H1 (cell line): ENCODE data around the gene CLIC3. TPM values are rescaled to one million over a fixed set of nuclear protein-coding genes. Genes with fewer than 3 reads are reported as not detected.

ENCODE experiments used
- CTCF ChIA-PET: fragments of 300-600 bp; sonication (Branson Sonifier 250); formaldehyde crosslinking; loops from one replicate; lab custom pipeline; 2021; ENCODE audit not compliant: partially characterized antibody; lab: Charles Lee
- POLR2A ChIA-PET: fragments of 300-600 bp; sonication (Branson Sonifier 250); formaldehyde crosslinking; loops from one replicate; lab custom pipeline; 2021; ENCODE audit warnings: inconsistent platforms; ENCODE audit not compliant: partially characterized antibody; lab: Charles Lee
- DNase-seq, 2 experiments: peaks; one replicate each; pipeline versions ENCODE4 v3.0.0 to v3.0.0-alpha.2; 2010 to 2022; ENCODE audit warnings: low spot score in 2 of 2, low read depth in 1 of 2, mixed read lengths in 1 of 2
- FAIRE-seq: peaks from 2 replicates; lab custom pipeline; 2011; peaks lifted over from hg19 to GRCh38; lab: Jason Lieb, UNC
- H2AFZ ChIP-seq: 2 replicates; pipeline ENCODE4 v1.8.1; 2012; ENCODE audit warnings: low read length, inconsistent platforms
- H2AK5ac ChIP-seq: 2 replicates; pipeline ENCODE4 v1.6.1; 2013; ENCODE audit warnings: low read depth, low read length
- H2BK120ac ChIP-seq: replicated peaks from 2 replicates; pipeline ENCODE3; 2013; ENCODE audit warnings: low read depth, low read length, inconsistent platforms
- H2BK12ac ChIP-seq: 2 replicates; pipeline ENCODE4 v1.6.1; 2013; ENCODE audit warnings: low read depth, low read length
- H2BK15ac ChIP-seq: 2 replicates; pipeline ENCODE4 v1.6.1; 2013; ENCODE audit warnings: low read length
- H2BK20ac ChIP-seq: 2 replicates; pipeline ENCODE4 v1.6.1; 2013; ENCODE audit warnings: low read length
- H2BK5ac ChIP-seq: 2 replicates; pipeline ENCODE4 v1.6.1; 2013; ENCODE audit warnings: low read depth, low read length
- H3K14ac ChIP-seq: 2 replicates; pipeline ENCODE4 v1.6.1; 2013; ENCODE audit warnings: inconsistent platforms; ENCODE audit not compliant: insufficient read length
- H3K18ac ChIP-seq: 2 replicates; pipeline ENCODE4 v1.6.1; 2013; ENCODE audit warnings: low read length; ENCODE audit errors: extremely low read depth
- H3K23ac ChIP-seq: 2 replicates; pipeline ENCODE4 v1.6.1; 2013; ENCODE audit warnings: inconsistent platforms; ENCODE audit not compliant: insufficient read length
- H3K23me2 ChIP-seq: 2 replicates; pipeline ENCODE4 v1.6.1; 2013; ENCODE audit warnings: low read depth, low read length
- H3K27ac ChIP-seq: 2 replicates; pipeline ENCODE4 v1.6.1; 2011; ENCODE audit warnings: low read depth, low read length, inconsistent platforms
- H3K27me3 ChIP-seq, 4 experiments: replicated peaks in 1 of 4; 1 replicate in 1 of 4; 2 replicates in 3 of 4; pipeline versions ENCODE4 v1.6.1 to v1.8.1; 2011 to 2013; ENCODE audit warnings: low read length in 3 of 4, mild to moderate bottlenecking in 3 of 4, inconsistent platforms in 2 of 4, mixed read lengths in 2 of 4, moderate library complexity in 1 of 4; ENCODE audit not compliant: control insufficient read depth in 3 of 4, insufficient read depth in 3 of 4; ENCODE audit errors: extremely low read depth in 1 of 4
- H3K36me3 ChIP-seq, 4 experiments: 2 replicates each; pipeline versions ENCODE4 v1.6.1 to v1.8.1; 2011 to 2013; ENCODE audit warnings: mild to moderate bottlenecking in 4 of 4, low read length in 3 of 4, moderate library complexity in 2 of 4, control low read depth in 1 of 4, inconsistent platforms in 1 of 4; ENCODE audit not compliant: insufficient read depth in 4 of 4, control insufficient read depth in 2 of 4
- H3K4ac ChIP-seq: replicated peaks from 2 replicates; pipeline ENCODE3; 2013; ENCODE audit warnings: low read length, low read depth, mixed read lengths, inconsistent platforms; ENCODE audit not compliant: insufficient read length
- H3K4me1 ChIP-seq, 4 experiments: replicated peaks in 1 of 4; 1 replicate in 1 of 4; 2 replicates in 3 of 4; pipeline versions ENCODE4 v1.6.1 to v1.8.1; 2011 to 2013; ENCODE audit warnings: low read length in 3 of 4, inconsistent platforms in 2 of 4, mixed read lengths in 1 of 4; ENCODE audit not compliant: insufficient read depth in 4 of 4, control insufficient read depth in 3 of 4
- H3K4me2 ChIP-seq, 2 experiments: 2 replicates each; pipeline versions ENCODE4 v1.6.1 to v1.8.1; 2011 to 2013; ENCODE audit warnings: low read depth in 2 of 2, low read length in 2 of 2, control low read depth in 1 of 2, inconsistent platforms in 1 of 2, mild to moderate bottlenecking in 1 of 2; ENCODE audit not compliant: insufficient read depth in 1 of 2
- H3K4me3 ChIP-seq, 4 experiments: fragments of 200-600, 300-600 bp in 1 of 4; sonication (generic), shearing (Covaris generic), sonication (Bioruptor Twin) in 1 of 4; 2 replicates each; pipeline versions ENCODE4 v1.5.1 to v1.8.1; 2011 to 2016; ENCODE audit warnings: low read length in 4 of 4, low read depth in 3 of 4, control low read depth in 2 of 4, inconsistent platforms in 2 of 4, mild to moderate bottlenecking in 2 of 4, mixed read lengths in 1 of 4, moderate library complexity in 1 of 4; ENCODE audit not compliant: insufficient read depth in 2 of 4; ENCODE audit errors: extremely low read depth in 1 of 4
- H3K56ac ChIP-seq: replicated peaks from 2 replicates; pipeline ENCODE3; 2013; ENCODE audit warnings: low read depth, mild to moderate bottlenecking, mixed read lengths, low read length, inconsistent platforms; ENCODE audit not compliant: insufficient read length
- H3K79me1 ChIP-seq: 2 replicates; pipeline ENCODE4 v1.6.1; 2013; ENCODE audit warnings: low read depth, low read length, control low read depth
- H3K79me2 ChIP-seq, 2 experiments: 2 replicates each; pipeline versions ENCODE4 v1.6.1 to v1.8.1; 2012 to 2013; ENCODE audit warnings: low read length in 2 of 2, mild to moderate bottlenecking in 2 of 2, inconsistent platforms in 1 of 2; ENCODE audit not compliant: insufficient read depth in 2 of 2, control insufficient read depth in 1 of 2
- H3K9ac ChIP-seq, 4 experiments: replicated peaks in 1 of 4; 1 replicate in 1 of 4; 2 replicates in 3 of 4; pipeline versions ENCODE4 v1.6.1 to v1.8.1; 2011 to 2013; ENCODE audit warnings: low read depth in 3 of 4, low read length in 3 of 4, control low read depth in 2 of 4, mild to moderate bottlenecking in 2 of 4, moderate library complexity in 2 of 4, inconsistent platforms in 1 of 4; ENCODE audit errors: extremely low read depth in 1 of 4
- H3K9me3 ChIP-seq, 2 experiments: 2 replicates each; pipeline versions ENCODE4 v1.6.1 to v1.8.1; 2012 to 2013; ENCODE audit warnings: mild to moderate bottlenecking in 2 of 2, moderate library complexity in 2 of 2, control low read depth in 1 of 2, inconsistent platforms in 1 of 2, low read depth in 1 of 2, low read length in 1 of 2, mixed read lengths in 1 of 2; ENCODE audit not compliant: insufficient read depth in 2 of 2
- H4K20me1 ChIP-seq, 2 experiments: replicated peaks in 1 of 2; 2 replicates each; pipeline versions ENCODE3 to v1.8.1; 2011 to 2013; ENCODE audit warnings: inconsistent platforms in 2 of 2, low read length in 2 of 2, mild to moderate bottlenecking in 1 of 2; ENCODE audit not compliant: insufficient read depth in 2 of 2, control insufficient read depth in 1 of 2
- H4K5ac ChIP-seq: 2 replicates; pipeline ENCODE4 v1.6.1; 2013; ENCODE audit warnings: low read length, low read depth, mixed read lengths, inconsistent platforms; ENCODE audit not compliant: insufficient read length
- H4K8ac ChIP-seq: 2 replicates; pipeline ENCODE4 v1.8.0; 2013; ENCODE audit warnings: mild to moderate bottlenecking, moderate library complexity, low read length, inconsistent platforms; ENCODE audit not compliant: insufficient read depth; ENCODE audit errors: extremely low read depth
- H4K91ac ChIP-seq: replicated peaks from 2 replicates; pipeline ENCODE3; 2013; ENCODE audit warnings: low read length, mixed read lengths, inconsistent platforms; ENCODE audit not compliant: insufficient read length
- BCL11A ChIP-seq, 2 experiments: IDR thresholded peaks; one replicate each; pipeline ENCODE4 v1.6.1; 2011; ENCODE audit warnings: low read depth in 2 of 2, low read length in 2 of 2, mild to moderate bottlenecking in 2 of 2
- CREB1 ChIP-seq: IDR thresholded peaks from 2 replicates; pipeline ENCODE4 v1.6.1; 2012; ENCODE audit warnings: inconsistent platforms
- E2F6 ChIP-seq: IDR thresholded peaks from 2 replicates; pipeline ENCODE4 v1.6.1; 2012; ENCODE audit warnings: inconsistent platforms
- JUN ChIP-seq: IDR thresholded peaks from 2 replicates; pipeline ENCODE4 v1.6.1; 2011; ENCODE audit warnings: low read depth, mild to moderate bottlenecking, improper control_type of control experiment, low read length
- POLR2AphosphoS5 ChIP-seq: IDR thresholded peaks from 2 replicates; pipeline ENCODE4 v1.6.1; 2011; ENCODE audit warnings: low read depth, low read length
- RNF2 ChIP-seq: fragments of 200-900, 300-1000 bp; sonication (generic); IDR thresholded peaks from 2 replicates; pipeline ENCODE4 v1.7.1; 2016; ENCODE audit warnings: borderline replicate concordance, low read depth, mild to moderate bottlenecking, antibody characterized with exemption, low read length; ENCODE audit not compliant: poor library complexity, severe bottlenecking; ENCODE audit errors: missing control alignments
- SAP30 ChIP-seq: fragments of 300-600 bp; sonication (generic); IDR thresholded peaks from 2 replicates; pipeline ENCODE4 v1.7.1; 2012; ENCODE audit warnings: low read length, moderate library complexity, mild to moderate bottlenecking, inconsistent platforms; ENCODE audit not compliant: insufficient read depth, insufficient replicate concordance
- SIN3A ChIP-seq, 2 experiments: IDR thresholded peaks in 1 of 2; conservative IDR thresholded peaks in 1 of 2; 2 replicates each; pipeline ENCODE4 v1.6.1; 2011 to 2012; ENCODE audit warnings: low read length in 2 of 2, improper control_type of control experiment in 1 of 2, low read depth in 1 of 2, mild to moderate bottlenecking in 1 of 2
- TAF1 ChIP-seq: IDR thresholded peaks from 2 replicates; pipeline ENCODE4 v1.6.1; 2011; ENCODE audit warnings: mild to moderate bottlenecking, low read depth, low read length
- TBP ChIP-seq: IDR thresholded peaks from 2 replicates; pipeline ENCODE4 v1.6.1; 2011; ENCODE audit warnings: low read depth, low read length, improper control_type of control experiment
- YY1 ChIP-seq: IDR thresholded peaks from 2 replicates; pipeline ENCODE4 v1.6.1; 2011; ENCODE audit warnings: low read depth, mild to moderate bottlenecking, low read length
- WGBS, 2 experiments: shearing (Covaris generic) in 1 of 2; methylation state at CpG; one replicate each; pipeline versions ENCODE4 v1.1.6 to v1.1.7; 2013 to 2015; ENCODE audit warnings: low lambda C conversion rate in 2 of 2, mixed read lengths in 2 of 2, inconsistent platforms in 1 of 2, low coverage in 1 of 2, missing lambda C conversion rate in 1 of 2; ENCODE audit not compliant: insufficient replicate concordance in 2 of 2, insufficient coverage in 1 of 2, insufficient read length in 1 of 2; ENCODE audit errors: extremely low coverage in 1 of 2, missing lambda C conversion rate in 1 of 2; 5-methylcytosine and 5-hydroxymethylcytosine counted together
- polyA plus RNA-seq, 7 experiments: library from polyadenylated mRNA; depleted of rRNA in 3 of 7; stranded (reverse) in 5 of 7; unstranded in 2 of 7; fragments of >200 nt in 5 of 7; fragments of 200-250 nt in 2 of 7; gene quantifications; 1 replicate in 5 of 7; 2 replicates in 1 of 7; 4 replicates in 1 of 7; pipeline versions ENCODE4 v1.2.1 to v1.2.3, GENCODE V29; 2011 to 2013; ENCODE audit warnings: missing spikeins in 2 of 7, mixed read lengths in 2 of 7
- total RNA-seq: library from RNA; stranded (reverse); fragmentation: NEBNext Ultra II Directional; extraction: Animal tissue kit (Norgen Biotek cat#: 25700); gene quantifications from 2 replicates; pipeline ENCODE4 v1.2.1, GENCODE V29; 2021

The CLIC3 gene
- total and polyA plus RNA-seq, 2 of the 8 experiments (the other 6 are each of a cell fraction or from before 2014, with no cell fraction given): 0.12 TPM; not detected in 1

- H3K4ac ChIP-seq: no peak overlapping the region
- H3K56ac ChIP-seq: no peak overlapping the region
- no peak overlapping the region for H3K9ac ChIP-seq
- H3K4me2 ChIP-seq: no peak overlapping the region
- H2AK5ac ChIP-seq: no peak overlapping the region
- H3K4me1 ChIP-seq: peaks cover 0 to 7% (median 5%) of the 10 kb centered on the region in 4 experiments; a peak in 4 of 7 replicates
- no peak overlapping the region for H3K27ac ChIP-seq
- no peak overlapping the region for H3K4me3 ChIP-seq
- no peak overlapping the region for H4K5ac ChIP-seq
- H4K20me1 ChIP-seq: no peaks in the 10 kb centered on the region
- no peak overlapping the region for H4K8ac ChIP-seq
- H3K23me2 ChIP-seq: no peaks in the 10 kb centered on the region
- no peaks in the 10 kb centered on the region; the same call in 1 of the 2 replicates for H3K79me1 ChIP-seq
- H3K36me3 ChIP-seq: no peaks in the 10 kb centered on the region
- no peak overlapping the region for H2BK20ac ChIP-seq
- no peak for FAIRE-seq
- no peaks in the 10 kb centered on the region for H3K27me3 ChIP-seq
- H4K91ac ChIP-seq: peak overlapping the region; percentile 65
- H2BK12ac ChIP-seq: 0 out of 2 replicates have a peak overlapping the region, but pooled peaks have one; percentile 50
- CTCF ChIA-PET: interaction anchor here (0.8 to 9.4 kb wide), 8 partner anchors 10 to 99 kb away, joined by 3 to 38 read pairs (median 4); partner anchors contain the start of gene LCN12
- POLR2A ChIA-PET: interaction anchor here (1.9 to 2.4 kb wide), 2 partner anchors 10 to 14 kb away, joined by 5 to 10 read pairs; no protein-coding TSS in a partner anchor
- H3K14ac ChIP-seq: no peak overlapping the region
- peak overlapping the region; percentile 61; the same call in 1 of the 2 replicates for H2BK15ac ChIP-seq
- H3K9me3 ChIP-seq: no peaks in the 10 kb centered on the region
- no peaks in the 10 kb centered on the region for H3K79me2 ChIP-seq
- no peak for DNase-seq
- no peak overlapping the region for H2BK5ac ChIP-seq
- 93% methylated on average over 18 of the region's 26 CpGs; no CpG with 5 or more reads in 1 of the 2 experiments for WGBS, 2 experiments
- no peak overlapping the region for H2BK120ac ChIP-seq
- no peak overlapping the region for H2AFZ ChIP-seq
- no peak overlapping the region for H3K18ac ChIP-seq
- no peak overlapping the region for H3K23ac ChIP-seq
- TF ChIP-seq CREB1: no peak
- no peak for TF ChIP-seq BCL11A (IDR thresholded peaks at IDR 0.05; ENCODE audit: low read depth in 2 of 2, low read length in 2 of 2)
- no peak for TF ChIP-seq SAP30
- TF ChIP-seq JUN: no peak
- TF ChIP-seq YY1: no peak
- no peak for TF ChIP-seq TBP
- TF ChIP-seq E2F6: no peak
- no peak for TF ChIP-seq SIN3A (conservative IDR thresholded peaks at IDR 0.05 in 1 of 2, IDR thresholded peaks at IDR 0.05 in 1 of 2; ENCODE audit: low read depth in 1 of 2, low read length in 2 of 2)
- no peak for TF ChIP-seq RNF2
- no peak for TF ChIP-seq TAF1
- no peak for TF ChIP-seq POLR2AphosphoS5
Observed at GRCh38 chr9:136964833-136965422, 31.4 kb downstream of the CLIC3 start.
